Measurements from ENCODE around the gene APOL6.
A peak's percentile ranks its signal among the peaks of the same experiment; 100 is the strongest.

The APOL6 gene

GRCh38 chr22:35624547-35624946 lies 23.7 kb upstream of the APOL6 start:
- TF ChIP-seq, protein P1, sequence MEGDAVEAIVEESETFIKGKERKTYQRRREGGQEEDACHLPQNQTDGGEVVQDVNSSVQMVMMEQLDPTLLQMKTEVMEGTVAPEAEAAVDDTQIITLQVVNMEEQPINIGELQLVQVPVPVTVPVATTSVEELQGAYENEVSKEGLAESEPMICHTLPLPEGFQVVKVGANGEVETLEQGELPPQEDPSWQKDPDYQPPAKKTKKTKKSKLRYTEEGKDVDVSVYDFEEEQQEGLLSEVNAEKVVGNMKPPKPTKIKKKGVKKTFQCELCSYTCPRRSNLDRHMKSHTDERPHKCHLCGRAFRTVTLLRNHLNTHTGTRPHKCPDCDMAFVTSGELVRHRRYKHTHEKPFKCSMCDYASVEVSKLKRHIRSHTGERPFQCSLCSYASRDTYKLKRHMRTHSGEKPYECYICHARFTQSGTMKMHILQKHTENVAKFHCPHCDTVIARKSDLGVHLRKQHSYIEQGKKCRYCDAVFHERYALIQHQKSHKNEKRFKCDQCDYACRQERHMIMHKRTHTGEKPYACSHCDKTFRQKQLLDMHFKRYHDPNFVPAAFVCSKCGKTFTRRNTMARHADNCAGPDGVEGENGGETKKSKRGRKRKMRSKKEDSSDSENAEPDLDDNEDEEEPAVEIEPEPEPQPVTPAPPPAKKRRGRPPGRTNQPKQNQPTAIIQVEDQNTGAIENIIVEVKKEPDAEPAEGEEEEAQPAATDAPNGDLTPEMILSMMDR (IDR thresholded peaks at IDR 0.05; ENCODE audit: low read depth, low read length, missing control alignments) = no peak
- DNase-seq (ENCODE audit: low read depth) = no peak
- no peak overlapping the region for H3K4me3 ChIP-seq (ENCODE audit: low read depth, low read length)

GRCh38 chr22:35625763-35626432 lies 22.3 kb upstream of the APOL6 start:
- H3K4me3 ChIP-seq (ENCODE audit: low read depth, low read length) = no peak overlapping the region
- DNase-seq (ENCODE audit: low read depth) = no peak
- TF ChIP-seq, protein P1 (IDR thresholded peaks at IDR 0.05; ENCODE audit: low read depth, low read length, missing control alignments) = no peak

GRCh38 chr22:35627267-35628041 lies 20.8 kb upstream of the APOL6 start:
- peak overlapping the region; percentile 47 for H3K4me3 ChIP-seq (ENCODE audit: low read depth, low read length)
- TF ChIP-seq, protein P1 (IDR thresholded peaks at IDR 0.05; ENCODE audit: low read depth, low read length, missing control alignments) = peak; percentile 56
- DNase-seq (ENCODE audit: low read depth) = no peak

- H3K4me3 ChIP-seq (ENCODE audit: low read depth, low read length) = no peak overlapping the region
- TF ChIP-seq, protein P1 (IDR thresholded peaks at IDR 0.05; ENCODE audit: low read depth, low read length, missing control alignments) = no peak
- DNase-seq (ENCODE audit: low read depth) = no peak
Measured at GRCh38 chr22:35628732-35629131, 19.5 kb upstream of the APOL6 start.

- DNase-seq (ENCODE audit: low read depth) = no peak
- H3K4me3 ChIP-seq (ENCODE audit: low read depth, low read length) = no peak overlapping the region
- TF ChIP-seq, protein P1 (IDR thresholded peaks at IDR 0.05; ENCODE audit: low read depth, low read length, missing control alignments) = no peak
Measured at GRCh38 chr22:35629406-35630216, 18.6 kb upstream of the APOL6 start.

GRCh38 chr22:35630387-35630793 lies 17.9 kb upstream of the APOL6 start:
- TF ChIP-seq, protein P1 (IDR thresholded peaks at IDR 0.05; ENCODE audit: low read depth, low read length, missing control alignments) = no peak

More at GRCh38 chr22:35630387-35630793, 17.9 kb upstream of the APOL6 start:
- DNase-seq (ENCODE audit: low read depth) = no peak
- no peak overlapping the region for H3K4me3 ChIP-seq (ENCODE audit: low read depth, low read length)
